IPS-NIHi11 (cell line): ENCODE measurements around the gene GGT5.
"Not testable (repeated sequence)": the region's sequence is repeated elsewhere in the genome, so short reads cannot be mapped to it uniquely, and the experiment has no call there.

Source experiments
- DNase-seq: peaks from one replicate; pipeline ENCODE4 v3.0.0; 2012; ENCODE audit warnings: mixed read lengths, low spot score

Gene GGT5

GRCh38 chr22:24262185-24262749 is 17.4 kb upstream of the GGT5 start:
- not testable (repeated sequence) for DNase-seq

DNA sequence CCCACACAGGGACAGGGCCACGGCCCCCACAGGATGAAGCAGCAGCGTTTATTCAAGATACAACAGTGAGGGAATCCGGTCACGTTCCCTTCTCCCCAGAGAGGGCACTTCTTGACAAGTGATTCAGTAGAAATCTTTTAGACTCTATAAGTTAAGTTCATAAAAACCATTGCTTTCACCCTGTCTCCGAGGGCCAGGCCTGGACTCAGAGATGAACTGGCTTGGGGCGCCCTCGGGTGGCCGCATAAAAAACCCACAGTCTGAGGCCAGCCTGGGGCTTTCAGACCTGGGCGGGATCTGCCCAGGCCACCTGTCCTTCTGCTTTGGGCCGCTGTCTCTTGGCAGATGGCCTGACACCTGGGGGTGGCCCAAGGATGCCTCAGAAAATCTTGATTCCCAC is 14.6 kb upstream of the GGT5 start:
- DNase-seq, result peak; percentile 26

GRCh38 chr22:24256736-24257135 is 11.9 kb upstream of the GGT5 start:
- DNase-seq, result not testable (repeated sequence)

- DNase-seq, result not testable (repeated sequence)
These were observed 11.3 kb upstream of the GGT5 start for GRCh38 chr22:24256136-24256535.

DNA sequence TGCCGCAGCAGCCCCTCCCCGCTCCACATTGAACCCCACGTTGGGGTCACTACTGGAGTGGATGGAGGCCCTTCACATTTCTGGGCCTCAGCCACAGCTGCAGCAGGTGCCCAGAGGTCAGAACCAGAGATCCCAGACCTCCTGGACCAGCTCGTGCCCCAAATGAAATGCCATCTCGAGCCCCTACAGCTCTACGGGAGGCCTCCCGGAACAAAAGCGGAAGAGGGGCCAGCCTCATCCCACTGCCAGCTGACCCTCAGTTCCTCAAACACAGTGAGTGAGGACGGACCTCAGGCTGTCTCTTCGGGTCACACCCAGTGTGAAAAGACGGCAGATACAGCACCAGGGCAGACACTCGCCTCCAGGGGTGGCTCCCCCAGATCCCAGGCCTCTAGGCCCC is 8.2 kb upstream of the GGT5 start:
- not testable (repeated sequence) for DNase-seq

GRCh38 chr22:24251286-24251685 is 6.4 kb upstream of the GGT5 start:
- DNase-seq, result not testable (repeated sequence)

- not testable (repeated sequence) for DNase-seq
These were observed 4.5 kb upstream of the GGT5 start for GRCh38 chr22:24249413-24249812.

- DNase-seq, result not testable (repeated sequence)
These were observed 3.7 kb upstream of the GGT5 start for GRCh38 chr22:24248611-24249010.

DNA sequence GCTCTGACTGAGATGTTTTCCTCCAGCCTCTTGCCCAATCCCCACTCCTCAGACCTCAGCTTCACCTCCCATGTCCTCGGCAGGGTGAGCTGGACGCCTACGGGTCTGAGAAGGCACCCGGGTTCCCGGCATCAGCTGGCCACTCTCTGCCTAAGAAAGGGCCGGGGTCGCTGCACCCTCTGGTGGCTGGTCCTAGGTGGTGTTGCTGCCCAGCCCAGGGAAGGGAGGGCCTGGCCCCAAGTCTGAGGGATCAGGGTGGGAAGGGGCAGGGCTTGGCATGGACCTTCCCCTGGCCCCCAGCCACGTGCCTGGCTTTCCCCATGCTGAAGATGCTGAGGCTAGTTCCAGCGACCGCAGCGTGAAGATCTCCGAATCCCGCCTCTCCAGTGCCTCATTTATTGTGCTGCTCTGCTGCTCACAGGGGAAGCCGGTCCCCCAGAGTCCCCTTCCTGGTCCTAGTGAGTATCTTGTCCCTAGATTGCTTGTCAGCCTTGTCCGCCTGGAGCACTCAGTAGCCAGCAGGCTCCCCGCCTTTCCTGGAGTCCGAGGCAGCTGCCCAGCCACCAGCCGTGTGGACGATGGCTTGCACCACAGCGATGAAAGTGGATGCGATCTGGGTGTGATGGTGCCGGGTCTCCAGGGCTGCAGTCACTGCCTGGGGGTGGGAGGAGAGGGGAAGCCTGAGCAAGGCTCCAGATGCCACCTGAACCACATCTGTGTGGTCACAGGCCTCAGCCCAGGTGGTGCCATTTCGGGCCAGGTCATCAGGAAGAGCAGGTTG is 2.9 kb upstream of the GGT5 start:
- DNase-seq, result peak; percentile 96

DNA sequence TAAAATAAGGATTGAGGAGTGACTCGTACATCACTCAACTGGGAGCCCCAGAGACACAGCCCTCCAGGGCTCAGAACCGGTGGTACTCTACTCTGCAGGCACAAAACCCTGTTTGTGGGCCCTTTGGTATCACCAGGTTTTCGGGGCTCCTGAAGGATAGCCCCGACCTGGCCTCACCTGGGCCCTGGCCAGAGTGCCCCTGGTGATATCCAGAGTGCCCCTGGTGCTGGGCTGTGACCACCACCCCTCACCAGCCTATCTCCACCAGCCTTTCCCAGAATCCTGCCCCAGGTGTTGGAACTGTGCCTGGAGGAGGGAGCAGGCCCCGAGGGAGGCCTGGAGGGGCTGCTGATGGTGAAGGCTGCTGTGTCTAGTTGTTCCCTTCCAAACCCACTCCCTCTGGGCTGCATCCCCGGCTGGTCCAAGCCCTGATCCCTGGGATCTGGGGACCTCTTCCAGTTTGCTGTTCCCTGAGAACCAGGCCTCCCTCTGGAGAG is 2.2 kb upstream of the GGT5 start:
- peak; percentile 5 for DNase-seq

GRCh38 chr22:24245584-24246561 is 991 bp upstream of the GGT5 start:
- DNase-seq, result peak; percentile 5

- peak; percentile 1 for DNase-seq
These were observed 616 bp downstream of the GGT5 start for GRCh38 chr22:24244144-24244787.

GRCh38 chr22:24243417-24243816 is 1.5 kb downstream of the GGT5 start:
- DNase-seq, result not testable (repeated sequence)

GRCh38 chr22:24240985-24241692 is 3.7 kb downstream of the GGT5 start:
- DNase-seq, result not testable (repeated sequence)

- DNase-seq, result no peak
These were observed 4.5 kb downstream of the GGT5 start for GRCh38 chr22:24240381-24240780.

DNA sequence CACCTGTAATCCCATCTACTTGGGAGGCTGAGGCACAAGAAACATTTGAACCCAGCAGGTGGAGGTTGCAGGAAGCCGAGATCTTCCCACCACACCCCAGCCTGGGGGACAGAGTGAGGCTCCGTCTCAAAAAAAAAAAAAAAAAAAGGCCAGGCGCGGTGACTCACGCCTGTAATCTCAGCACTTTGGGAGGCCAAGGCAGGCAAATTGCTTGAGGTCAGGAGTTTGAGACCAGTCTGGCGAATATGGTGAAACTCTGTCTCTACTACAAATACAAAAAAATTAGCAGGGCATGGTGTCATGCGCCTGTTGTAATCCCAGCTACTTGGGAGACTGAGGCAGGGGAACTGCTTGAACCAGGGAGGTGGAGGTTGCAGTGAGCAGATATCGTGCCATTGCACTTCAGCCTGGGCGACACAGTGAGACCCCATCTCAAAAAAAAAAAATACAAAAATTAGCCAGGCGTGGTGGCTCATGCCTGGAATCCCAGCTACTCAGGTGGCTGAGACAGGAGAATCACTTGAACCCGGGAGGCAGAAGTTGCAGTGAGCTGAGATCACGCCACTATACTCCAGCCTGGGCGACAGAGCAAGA is 6.7 kb downstream of the GGT5 start:
- not testable (repeated sequence) for DNase-seq

GRCh38 chr22:24236656-24237055 is 8.2 kb downstream of the GGT5 start:
- DNase-seq, result no peak

GRCh38 chr22:24235315-24235714 is 9.6 kb downstream of the GGT5 start:
- no peak for DNase-seq

DNA sequence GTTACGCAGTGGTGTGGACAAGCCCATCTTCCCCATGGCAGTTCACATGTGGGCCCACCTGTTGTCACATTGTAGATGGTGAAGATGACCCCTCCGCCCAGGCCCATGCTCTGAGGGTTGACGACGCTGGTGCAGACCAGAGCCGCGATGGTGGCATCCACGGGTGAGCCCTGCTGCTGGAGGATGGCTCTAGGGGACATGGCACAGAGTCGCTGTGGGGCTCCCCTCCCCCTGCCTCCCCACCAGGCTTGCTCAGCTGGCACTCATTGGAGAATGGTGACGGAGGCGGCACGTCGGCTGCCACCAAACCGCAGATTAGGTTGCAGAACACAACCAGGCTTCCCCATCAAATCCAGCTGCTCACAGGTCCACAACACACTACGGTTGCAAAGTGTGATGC is 11.1 kb downstream of the GGT5 start:
- DNase-seq, result no peak

DNA sequence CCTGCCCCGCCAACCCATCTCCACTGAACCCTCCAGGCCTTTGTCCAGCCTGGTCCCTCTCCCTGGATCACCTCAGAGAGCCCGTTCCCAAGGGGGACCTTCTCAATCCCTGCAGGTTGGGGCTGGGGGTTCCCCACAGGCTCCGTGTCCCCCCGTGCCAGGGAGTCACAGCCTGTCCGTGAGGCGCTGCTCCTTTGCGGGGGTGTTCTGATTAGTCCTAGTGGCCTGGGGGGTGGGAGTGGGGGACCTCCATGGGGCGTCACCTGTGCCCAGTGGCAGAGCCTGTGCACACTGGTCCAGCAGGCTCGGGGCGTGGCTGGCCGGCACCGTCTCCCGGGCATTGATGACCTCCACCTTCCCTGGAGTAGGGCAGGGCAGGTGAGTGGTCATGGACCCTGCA is 11.6 kb downstream of the GGT5 start:
- DNase-seq, result no peak

DNA sequence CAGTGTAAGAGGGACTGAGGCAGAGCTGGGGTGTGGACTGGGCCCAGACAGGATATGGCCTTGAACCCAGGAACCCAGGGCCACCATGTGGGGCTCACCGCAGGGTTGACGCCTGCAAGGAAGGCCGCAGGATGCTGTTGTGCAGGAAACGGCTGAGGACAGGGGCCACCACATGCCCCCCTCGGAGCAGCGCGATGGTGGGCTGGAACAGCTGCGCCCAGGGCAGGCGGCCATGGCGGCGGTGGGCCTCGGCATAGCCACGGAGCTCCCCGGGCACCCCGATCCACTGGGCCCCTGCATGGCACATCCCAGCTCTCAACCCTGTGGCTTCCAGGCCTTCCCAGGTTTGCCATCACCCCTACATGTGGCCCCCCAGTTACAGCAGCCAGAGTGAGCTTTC is 12.2 kb downstream of the GGT5 start:
- no peak for DNase-seq
